HG03103 (cell line): ENCODE data around the gene SMAD2.
"Not testable (repeated sequence)": the region's sequence is repeated elsewhere in the genome, so short reads cannot be mapped to it uniquely, and the experiment has no call there.

ENCODE experiments used
- ATAC-seq: cut with Tn5 transposase; IDR thresholded peaks from one replicate; pipeline ENCODE4 v1.9.1; 2021; ENCODE audit warnings: low read depth; ENCODE audit not compliant: unreplicated experiment

The SMAD2 gene

DNA sequence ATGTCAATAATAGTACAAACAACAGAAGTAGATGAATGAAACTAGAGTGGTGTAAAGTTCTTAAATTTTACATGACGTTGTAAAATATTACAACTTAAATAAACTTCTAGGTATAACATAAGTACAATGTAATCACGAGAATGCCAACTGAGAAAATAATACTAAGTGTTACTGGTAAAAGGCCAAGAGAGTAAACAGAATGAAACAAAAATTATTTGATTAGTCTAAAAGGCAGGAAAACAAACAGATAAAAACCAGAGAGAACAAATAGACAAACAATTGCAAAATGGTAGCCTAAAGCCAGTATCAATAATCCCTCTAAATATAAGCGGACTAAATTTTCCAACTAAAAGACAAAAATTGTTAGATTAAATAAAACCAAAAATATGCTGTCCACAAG is 71.9 kb downstream of the SMAD2 start:
- ATAC-seq, result no peak

DNA sequence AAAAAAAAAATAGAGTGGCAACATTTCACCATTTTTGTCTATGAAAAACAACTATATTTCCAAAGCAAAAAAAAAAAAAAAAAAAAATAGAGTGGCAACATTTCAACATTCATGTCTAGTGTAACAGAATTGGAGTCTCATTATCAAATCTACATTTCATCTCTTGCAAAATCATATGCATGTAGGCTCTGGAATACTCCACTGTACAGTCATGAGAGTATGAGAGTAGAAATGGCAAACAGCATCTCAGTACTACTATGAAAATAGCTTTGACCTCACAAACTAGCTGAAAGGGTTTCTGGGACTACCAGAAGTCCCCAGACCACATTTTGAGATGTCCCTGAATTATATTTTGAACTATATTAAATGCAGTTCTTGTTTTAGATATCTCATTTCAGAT is 82.8 kb downstream of the SMAD2 start:
- ATAC-seq, result no peak

DNA sequence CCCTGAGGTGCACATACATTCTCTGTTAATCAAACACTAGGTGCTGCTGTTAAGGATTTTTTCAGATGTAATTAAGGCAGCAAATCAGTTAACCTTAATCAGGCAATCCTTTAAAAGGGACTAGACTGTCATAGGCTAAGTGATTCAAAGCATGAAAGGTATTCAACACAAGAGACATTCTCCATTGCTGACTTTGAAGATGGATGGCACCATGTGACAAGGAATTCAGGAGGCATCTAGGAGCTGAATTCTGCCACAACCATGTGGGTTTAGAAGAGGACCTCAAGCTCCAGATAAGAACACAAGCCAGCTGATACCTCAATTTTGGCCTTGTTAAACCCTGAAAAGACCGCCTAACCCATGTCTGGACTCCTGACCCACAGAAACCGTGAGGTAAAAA is 84.0 kb downstream of the SMAD2 start:
- ATAC-seq, result no peak

DNA sequence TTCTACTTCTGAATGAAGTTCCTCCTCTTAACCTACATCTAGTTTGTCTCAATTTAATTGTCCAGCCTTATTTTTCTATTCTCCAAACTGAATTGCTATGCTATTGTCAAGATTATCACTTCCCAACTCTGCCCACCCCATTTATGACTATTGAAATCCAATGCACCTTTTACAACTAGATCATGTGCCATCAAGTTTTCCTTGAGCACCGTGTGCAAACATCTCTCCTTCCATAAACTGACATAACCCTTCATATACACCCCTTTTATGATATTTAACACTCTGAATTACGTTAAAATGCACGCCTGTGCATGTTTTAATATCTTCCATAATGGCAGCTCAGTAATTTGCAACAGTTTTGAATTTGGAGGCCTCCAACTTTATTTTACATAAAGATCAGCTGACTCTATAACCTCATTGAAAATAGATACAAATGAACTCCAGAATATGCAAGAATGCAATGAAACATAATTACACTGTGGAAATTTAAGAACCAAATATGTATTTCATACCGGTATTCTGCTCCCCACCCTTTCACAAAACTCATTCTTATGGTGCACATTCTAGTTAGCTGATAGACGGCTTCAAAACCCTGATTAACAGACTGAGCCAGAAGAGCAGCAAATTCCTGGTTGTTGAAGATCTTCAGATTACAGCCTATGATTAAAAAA is 85.5 kb downstream of the SMAD2 start:
- ATAC-seq, result no peak

DNA sequence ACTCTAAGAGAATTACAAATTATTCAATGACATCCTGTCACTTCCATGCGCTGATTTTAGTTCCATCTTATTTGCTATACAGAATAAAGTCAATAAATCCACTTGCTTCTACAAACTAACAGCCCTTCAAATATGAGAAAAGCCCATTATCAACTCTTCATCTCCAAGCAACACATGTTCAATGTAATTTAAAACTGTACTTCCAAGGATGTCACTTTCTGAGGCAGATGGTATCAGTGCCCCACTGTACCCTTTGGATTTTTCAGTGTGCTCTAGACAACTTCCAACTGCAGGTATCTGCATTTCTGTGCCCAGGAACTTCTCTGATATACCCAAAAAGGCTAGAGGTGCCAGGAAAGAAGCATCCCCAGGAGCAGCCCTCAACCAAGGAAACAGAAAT is 87.6 kb downstream of the SMAD2 start:
- ATAC-seq, result no peak

DNA sequence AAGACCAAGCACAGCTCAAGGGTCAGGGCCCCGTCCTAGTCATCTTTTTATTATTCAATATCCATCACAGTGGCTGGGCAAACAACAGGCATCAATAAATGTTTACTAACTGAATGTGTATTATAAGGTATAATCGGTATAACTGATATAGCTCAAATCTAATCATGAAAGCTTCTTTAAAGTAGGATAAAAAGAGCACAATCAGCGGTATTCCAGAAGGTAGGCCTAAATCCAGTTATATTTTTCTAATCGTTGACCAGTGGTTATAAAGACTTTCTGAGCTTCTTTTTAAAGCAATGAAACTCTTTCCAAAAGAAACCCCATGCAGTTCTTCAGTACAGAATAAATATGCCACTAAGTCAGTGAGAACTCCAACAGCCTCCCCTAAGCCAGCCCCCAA is 92.1 kb downstream of the SMAD2 start:
- ATAC-seq, result no peak

DNA sequence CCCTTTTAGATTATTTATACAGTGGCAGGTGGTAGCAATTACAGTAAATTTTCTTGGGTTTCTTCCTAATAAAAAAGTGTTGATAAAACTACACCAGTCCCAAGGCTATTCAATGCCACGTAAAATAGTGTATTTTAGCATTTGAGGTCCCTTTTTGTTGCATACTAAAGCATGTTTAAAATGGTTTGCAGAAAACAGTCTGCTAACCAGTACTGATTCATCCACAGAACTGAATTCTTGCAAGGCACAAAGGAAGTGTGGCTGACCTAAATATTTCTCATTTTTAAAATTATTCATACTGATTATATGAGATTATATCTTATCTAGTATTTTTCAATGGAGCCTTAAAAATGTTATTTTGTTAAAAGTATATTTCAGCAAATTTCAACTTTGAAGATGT is 98.1 kb downstream of the SMAD2 start:
- no peak for ATAC-seq

DNA sequence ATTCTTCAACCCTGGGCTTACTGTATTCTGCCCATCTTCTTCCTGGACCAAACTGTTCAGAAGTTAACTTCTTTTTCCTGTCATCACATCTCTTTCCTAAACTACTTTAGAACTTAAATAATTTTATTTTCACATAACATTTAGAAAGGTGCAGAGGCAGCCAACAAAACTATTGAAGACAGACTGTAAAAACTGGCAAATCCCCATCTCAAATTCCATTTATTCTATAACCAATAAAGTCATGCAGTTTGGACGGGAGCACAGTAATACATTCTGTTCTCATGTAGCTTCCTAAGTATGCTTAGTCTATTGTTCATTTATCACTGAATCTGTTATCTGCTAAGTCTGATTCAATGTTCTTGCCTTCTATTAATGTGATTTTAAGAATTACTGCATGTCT is 99.1 kb downstream of the SMAD2 start:
- ATAC-seq, result no peak

DNA sequence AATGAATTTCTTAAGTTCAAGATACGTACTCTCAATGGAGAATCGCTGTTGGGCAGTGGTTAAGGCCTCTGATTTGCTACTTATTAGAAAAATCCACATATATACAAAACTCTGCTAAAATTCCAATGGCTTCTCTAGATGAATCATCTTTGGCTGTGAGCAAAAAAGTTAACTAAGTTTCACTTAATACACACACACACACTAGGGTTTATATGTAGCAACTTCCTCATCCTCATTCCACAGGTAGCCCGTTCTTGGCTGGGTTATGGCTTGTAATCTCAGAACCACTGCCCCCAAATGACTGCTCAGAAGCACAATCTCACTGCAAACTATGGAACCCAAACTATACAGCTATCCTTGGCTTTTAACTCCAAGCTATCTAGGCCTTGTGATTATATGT is 99.7 kb downstream of the SMAD2 start:
- no peak for ATAC-seq

DNA sequence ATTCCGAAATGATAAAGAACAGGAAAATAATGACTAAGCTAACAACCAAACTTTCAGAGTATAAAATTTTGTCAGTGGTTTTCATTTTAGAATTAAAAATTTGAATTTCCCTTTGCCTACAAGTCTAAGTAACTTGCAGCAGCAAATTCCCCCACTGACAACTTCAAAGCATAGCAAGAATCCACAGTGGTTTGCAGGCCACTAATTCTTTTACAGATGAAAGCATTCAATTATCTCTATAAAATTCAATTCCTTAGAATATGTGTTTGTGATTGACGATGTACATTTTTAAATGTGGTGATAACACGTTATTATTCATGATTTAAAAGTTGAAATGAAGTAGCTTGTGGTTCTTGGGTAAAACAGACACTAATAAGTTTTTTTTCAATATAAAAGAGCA is 100.6 kb downstream of the SMAD2 start:
- no peak for ATAC-seq

DNA sequence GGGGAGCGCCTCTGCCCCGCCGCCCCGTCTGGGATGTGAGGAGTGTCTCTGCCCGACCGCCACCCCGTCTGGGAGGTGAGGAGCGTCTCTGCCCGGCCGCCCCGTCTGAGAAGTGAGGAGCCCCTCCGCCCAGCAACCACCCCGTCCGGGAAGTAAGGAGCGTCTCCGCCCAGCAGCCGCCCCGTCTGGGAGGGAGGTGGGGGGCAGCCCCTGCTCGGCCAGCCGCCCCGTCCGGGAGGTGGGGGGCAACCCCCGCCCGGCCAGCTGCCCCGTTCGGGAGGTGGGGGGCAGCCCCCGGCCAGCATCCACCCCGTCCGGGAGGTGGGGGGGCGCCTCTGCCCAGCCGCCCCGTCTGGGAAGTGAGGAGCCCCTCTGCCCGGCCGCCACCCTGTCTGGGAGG is 102.4 kb downstream of the SMAD2 start:
- not testable (repeated sequence) for ATAC-seq

DNA sequence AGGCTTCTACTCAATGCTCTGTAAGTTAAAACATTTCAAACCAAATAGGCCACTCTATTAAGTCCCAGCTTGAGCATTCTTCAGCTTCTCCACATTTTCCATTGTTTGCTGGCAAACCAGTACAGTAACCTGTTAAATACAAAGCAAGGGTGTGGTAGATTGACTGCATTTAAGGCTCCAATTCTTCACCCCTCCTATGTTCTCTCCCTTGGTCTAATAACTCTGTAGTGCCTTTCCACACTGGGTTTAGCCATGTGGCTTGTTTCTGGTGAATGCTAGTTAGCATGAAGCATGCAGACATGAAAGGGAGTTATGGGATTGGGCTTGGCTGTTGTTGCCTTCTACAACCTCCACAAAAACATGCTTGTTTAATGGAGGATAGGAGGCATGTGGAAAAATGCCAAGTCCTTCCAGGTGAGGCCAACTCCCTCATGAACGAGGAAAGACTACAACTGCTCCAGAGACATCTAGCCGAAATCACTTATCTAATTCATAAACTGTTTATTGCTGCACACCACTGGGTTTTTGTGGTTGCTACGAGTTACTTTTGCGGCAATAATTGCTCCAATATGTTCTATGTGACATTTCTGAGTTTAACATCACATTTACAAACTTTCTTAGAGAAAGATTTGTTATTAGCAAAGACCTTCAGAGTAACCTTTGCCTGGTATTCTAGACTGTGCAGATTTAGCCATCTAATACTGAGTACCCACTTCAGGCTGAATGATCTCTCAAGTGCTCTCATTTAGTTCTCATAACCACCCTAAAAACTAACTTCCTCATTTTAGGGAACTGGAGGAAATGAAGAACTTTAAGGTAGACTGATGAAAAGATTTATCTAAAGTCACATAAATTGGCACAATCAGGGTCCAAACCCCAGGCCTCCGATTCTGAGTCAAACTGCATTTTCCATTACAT is 104.0 kb downstream of the SMAD2 start:
- no peak for ATAC-seq

DNA sequence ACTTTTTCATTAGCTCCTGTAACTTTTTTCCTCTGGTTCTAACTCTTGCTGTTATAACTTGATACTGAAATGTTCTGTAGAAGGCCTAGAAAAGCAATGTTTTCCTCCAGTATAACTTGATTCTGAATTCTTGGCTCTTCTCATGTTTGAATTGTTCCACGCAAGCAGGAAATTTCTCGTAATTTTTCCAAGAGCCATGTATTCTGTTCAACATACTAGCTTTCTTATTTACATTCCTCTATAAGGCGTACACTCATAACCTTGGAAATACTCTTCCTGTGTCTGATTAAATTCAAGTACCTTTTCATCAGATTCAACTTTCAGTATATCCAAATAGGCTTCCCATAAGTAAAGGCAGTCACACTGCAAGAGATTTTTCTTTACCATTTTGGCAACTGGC is 109.1 kb downstream of the SMAD2 start:
- ATAC-seq, result no peak

DNA sequence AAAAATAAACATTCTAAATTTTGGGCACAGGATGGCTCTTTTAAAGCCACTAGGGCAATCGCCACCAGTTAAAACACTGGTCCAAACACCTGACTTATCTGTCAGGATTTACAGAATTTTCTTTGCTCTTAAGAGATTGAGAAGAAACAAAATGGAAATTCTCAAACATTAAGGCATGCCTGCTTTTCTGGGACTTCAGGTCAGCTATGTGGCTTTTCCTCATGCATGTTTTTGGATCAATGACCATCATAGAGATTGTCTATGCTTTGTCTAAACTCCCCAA is 112.7 kb downstream of the SMAD2 start:
- no peak for ATAC-seq

DNA sequence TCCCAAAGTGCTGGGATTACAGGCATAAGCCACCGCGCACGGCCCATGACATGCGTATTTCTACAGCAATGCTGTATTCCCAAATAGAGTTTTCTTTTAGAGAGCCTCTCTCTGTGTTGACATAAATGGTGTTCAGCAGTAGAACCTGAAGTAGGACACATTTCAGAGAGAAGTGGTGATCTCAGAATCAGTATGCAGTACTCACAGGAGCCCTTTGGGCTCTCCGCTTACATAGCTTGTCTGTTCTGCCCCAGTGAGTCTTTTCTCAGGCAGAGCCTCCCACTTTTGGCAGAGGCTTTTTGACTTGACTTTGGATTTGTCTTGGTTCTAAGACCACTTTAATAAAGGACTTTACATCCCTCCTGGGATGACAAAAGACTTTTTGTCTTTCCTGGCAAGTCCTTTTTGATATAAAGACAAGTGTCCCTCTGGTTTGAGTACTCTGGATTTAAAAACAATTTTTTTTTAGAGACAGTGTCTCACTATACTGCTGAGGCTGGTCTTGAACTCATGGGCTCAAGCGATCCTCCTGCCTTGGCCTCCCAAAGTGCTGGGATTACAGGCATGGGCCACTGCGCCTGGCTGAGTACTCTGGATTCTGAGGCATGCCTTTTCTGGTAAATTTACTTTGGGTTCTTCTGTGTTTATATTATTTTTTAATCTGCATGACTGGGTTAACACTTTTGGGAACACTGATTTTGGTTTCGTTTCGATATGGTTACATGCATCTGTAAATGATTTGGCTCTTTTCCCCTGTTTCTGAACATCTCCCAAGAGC is 113.3 kb downstream of the SMAD2 start:
- no peak for ATAC-seq

DNA sequence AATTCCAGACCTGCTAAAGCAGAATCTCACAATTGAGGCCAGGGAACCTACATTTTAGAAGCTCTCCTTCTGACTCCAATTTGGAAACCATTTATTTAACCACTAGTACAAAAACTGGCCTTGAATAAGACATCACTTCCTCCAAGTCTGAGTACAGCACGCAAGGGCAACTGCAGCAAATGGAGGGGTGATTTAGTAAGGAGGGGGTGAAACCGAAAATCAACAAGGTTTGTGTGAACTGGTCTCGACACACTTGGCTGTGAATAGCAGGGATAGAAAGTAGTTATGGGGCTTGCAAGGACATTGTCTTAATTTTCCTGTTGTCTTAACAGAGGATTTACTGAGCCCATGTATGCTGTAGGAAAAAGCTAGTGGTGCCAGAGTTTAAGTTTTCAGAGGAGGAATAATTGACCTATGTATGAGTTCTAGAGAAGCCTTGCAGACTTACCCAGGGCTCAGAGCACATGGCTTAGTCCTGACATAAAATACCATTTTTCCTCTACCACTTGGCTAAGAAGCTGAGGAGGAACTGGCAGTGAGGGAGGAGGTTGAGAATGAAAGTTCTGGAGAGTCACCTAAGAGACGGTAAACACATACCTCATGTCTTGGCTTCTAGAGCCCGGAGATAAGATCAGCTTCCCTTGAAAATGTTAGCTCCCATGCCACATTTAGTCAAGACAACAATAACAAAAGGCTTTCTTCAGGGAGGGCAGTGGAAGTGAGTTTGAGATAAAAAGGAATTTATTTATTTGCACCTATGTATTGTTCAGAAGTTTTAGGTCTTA is 114.8 kb downstream of the SMAD2 start:
- ATAC-seq, result no peak

DNA sequence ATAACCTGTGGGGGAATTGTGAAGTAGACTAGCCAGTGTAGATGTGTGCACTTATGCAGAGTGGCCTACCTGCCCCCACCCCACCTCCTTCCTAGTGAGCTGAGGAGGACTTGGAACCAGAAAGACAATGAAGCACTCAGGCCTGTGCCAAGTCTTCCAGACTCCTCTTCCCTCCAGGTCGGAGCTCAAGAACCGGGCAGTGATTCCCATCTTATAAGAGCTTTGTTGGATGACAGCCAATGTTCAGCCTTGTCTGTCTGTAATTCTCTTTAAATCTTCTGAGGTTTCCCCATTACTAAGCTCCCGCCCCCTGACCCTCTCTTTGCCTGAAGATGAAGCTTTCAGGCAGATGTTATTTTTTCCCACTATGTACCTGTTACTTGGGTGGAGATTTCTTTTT is 121.0 kb downstream of the SMAD2 start:
- ATAC-seq, result no peak

DNA sequence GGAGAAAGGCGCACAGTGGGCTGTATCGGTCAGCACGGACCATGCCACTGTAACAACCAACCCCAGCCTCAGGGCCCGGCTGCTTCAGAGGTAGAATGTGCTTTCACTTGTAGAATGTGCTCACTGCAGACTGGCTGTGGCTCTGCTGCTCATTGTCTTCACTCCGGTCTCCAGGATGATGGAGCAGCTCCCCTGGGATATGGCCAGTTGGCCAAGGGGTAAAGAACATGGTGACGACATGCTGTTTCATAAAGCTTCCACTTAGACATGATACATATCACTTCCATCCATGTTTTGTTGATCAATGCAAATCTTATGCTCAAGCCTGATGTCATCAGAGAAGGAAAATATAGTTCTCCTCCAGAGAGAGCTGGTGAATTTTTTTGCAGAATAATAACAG is 127.7 kb downstream of the SMAD2 start:
- no peak for ATAC-seq

DNA sequence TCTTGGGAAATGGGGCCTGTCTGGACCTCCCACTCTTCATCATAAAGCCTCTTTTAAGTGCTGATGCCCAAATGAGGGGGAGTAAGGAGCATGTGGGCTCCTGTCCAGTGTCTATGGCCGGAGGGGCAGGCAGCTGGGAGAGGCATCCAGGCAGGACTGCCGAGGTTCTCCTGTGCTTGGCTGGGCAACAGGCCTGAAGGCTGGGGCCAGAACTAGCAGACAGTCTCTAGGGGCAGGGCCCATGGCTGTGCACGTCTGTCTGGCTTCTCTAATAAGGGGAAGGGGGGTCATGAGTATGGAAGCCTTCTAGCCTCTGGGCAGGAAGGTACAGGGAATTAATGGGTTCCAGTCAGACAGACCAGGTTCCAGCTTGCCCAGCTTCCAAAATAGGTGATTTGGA is 128.6 kb downstream of the SMAD2 start:
- no peak for ATAC-seq

DNA sequence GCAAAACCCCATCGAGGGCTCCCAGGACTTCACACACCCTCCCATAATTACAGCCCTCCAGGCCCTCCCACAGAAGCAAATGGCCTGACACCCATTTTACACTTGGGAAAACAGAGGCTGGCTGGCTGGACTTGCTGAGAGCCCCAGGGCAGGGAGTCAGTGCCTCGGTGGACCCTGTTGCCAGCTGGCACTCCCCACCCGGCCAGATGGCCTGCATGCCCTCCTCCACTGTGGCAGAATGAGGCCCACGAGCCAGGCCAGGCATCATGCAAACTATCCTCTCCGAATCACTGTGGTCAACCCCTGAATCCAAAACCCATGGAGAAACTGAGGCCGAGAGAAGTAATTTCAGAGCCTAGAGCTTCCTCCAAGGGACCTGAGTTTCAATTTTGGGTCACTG is 129.7 kb downstream of the SMAD2 start:
- ATAC-seq, result no peak

DNA sequence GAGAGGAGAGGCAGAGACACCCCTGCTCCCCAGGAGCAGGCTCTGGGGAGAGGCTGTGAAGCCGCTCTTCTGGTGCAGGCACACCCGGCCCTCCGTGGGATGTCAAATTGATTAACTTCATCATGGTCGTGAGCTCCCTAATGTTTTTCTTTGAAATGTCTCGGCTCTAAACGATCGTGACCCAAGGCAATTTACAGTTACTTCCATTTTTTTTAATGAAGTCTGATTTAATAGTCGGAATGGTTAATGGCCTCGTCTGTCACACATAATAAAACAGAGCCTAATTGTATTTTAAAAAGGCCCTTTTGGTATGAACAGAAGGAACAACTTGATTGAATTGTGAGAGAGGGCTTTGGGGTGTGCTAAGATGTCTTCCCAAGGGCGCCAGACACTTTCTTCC is 130.2 kb downstream of the SMAD2 start:
- no peak for ATAC-seq
